Activated CD8-positive, alpha-beta T cell treated with anti-CD3 and anti-CD28 coated beads for 36 hours (primary cell): ENCODE results near the gene MAP6. TPM values are rescaled to one million over a fixed set of nuclear protein-coding genes. Genes with fewer than 3 reads are reported as not detected.
A peak's percentile ranks its signal among the peaks of the same experiment; 100 is the strongest.

Source experiments
- ATAC-seq: fragments of 200-7000 bp; cut with Tn5 transposase; one replicate; pipeline ENCODE4 v1.10.0; 2021; ENCODE audit warnings: mild to moderate bottlenecking, moderate library complexity
- CTCF ChIA-PET: fragments of 350-600 bp; sonication (Branson Sonifier 250); formaldehyde crosslinking; loops from one replicate; lab custom pipeline; 2021; ENCODE audit warnings: antibody characterized with exemption; lab: Charles Lee
- POLR2A ChIA-PET: fragments of 350-600 bp; sonication (Branson Sonifier 250); formaldehyde crosslinking; loops from one replicate; lab custom pipeline; 2021; ENCODE audit warnings: antibody characterized with exemption; lab: Charles Lee
- DNase-seq: peaks from one replicate; pipeline ENCODE4 v3.0.0-alpha.2; 2020
- H3K27ac Mint-ChIP-seq: one replicate; pipeline ENCODE4 v1.8.0; 2021; ENCODE audit warnings: mild to moderate bottlenecking, mixed read lengths
- H3K27me3 Mint-ChIP-seq: one replicate; pipeline ENCODE4 v1.8.0; 2021; ENCODE audit warnings: mixed read lengths
- H3K36me3 Mint-ChIP-seq: one replicate; pipeline ENCODE4 v1.8.0; 2021; ENCODE audit warnings: low read depth, mixed read lengths
- H3K4me1 Mint-ChIP-seq: one replicate; pipeline ENCODE4 v1.8.0; 2021; ENCODE audit warnings: low read depth, mixed read lengths
- H3K4me3 Mint-ChIP-seq: one replicate; pipeline ENCODE4 v1.8.0; 2021; ENCODE audit warnings: mild to moderate bottlenecking, moderate library complexity, mixed read lengths
- H3K9me3 Mint-ChIP-seq: one replicate; pipeline ENCODE4 v1.8.0; 2021; ENCODE audit warnings: mixed read lengths
- CTCF ChIP-seq: fragments of 200-600 bp; IDR thresholded peaks from one replicate; pipeline ENCODE4 v1.8.0; 2022; ENCODE audit warnings: antibody characterized with exemption, mild to moderate bottlenecking
- intact Hi-C: fragments of 100-400 bp; cut with micrococcal nuclease; formaldehyde crosslinking; loops from one replicate; pipeline ENCODE4 v1.10.0; 2022
- total RNA-seq, 2 experiments: library from RNA; stranded (reverse); gene quantifications; one replicate each; pipeline ENCODE4 v1.2.3, GENCODE V29; 2021

The MAP6 gene
- total RNA-seq, 2 experiments from 2014 or later: not detected

GRCh38 chr11:75644370-75644769, 24.5 kb downstream of the MAP6 start:
- CTCF ChIA-PET: interaction anchor here (0.8 kb wide), 1 partner anchor 62 kb away, joined by 3 read pairs; no protein-coding TSS in a partner anchor
- no peak for TF ChIP-seq CTCF
- ATAC-seq (no peak), DNase-seq (no peak)
- Mint-ChIP-seq H3K9me3 (no peaks in the 10 kb centered on the region), H3K4me1 (no peaks in the 10 kb centered on the region), H3K27ac (no peak overlapping the region), H3K4me3 (no peak overlapping the region), H3K36me3 (no peaks in the 10 kb centered on the region), H3K27me3 (peaks cover 5% of the 10 kb centered on the region)
- intact Hi-C loops: no loop called here
- POLR2A ChIA-PET: no interaction called here

- CTCF ChIA-PET: no interaction called here
- peaks cover 7% of the 10 kb centered on the region for H3K27me3 Mint-ChIP-seq
- TF ChIP-seq CTCF: no peak
- ATAC-seq (no peak), DNase-seq (no peak)
- no peak overlapping the region for H3K27ac Mint-ChIP-seq
- H3K9me3 Mint-ChIP-seq: no peaks in the 10 kb centered on the region
- H3K4me1 Mint-ChIP-seq: no peaks in the 10 kb centered on the region
- POLR2A ChIA-PET: interaction anchor here (1.1 kb wide), 1 partner anchor 8 kb away, joined by 5 read pairs; no protein-coding TSS in a partner anchor
- intact Hi-C loops: no loop called here
- no peak overlapping the region for H3K4me3 Mint-ChIP-seq
- no peaks in the 10 kb centered on the region for H3K36me3 Mint-ChIP-seq
Measured at GRCh38 chr11:75642402-75643113, 26.3 kb downstream of the MAP6 start.

- H3K4me1 Mint-ChIP-seq: no peaks in the 10 kb centered on the region
- H3K9me3 Mint-ChIP-seq: no peaks in the 10 kb centered on the region
Measured at GRCh38 chr11:75639762-75640181, 29.1 kb downstream of the MAP6 start.

GRCh38 chr11:75637998-75638397, 30.8 kb downstream of the MAP6 start:
- no peak for ATAC-seq
- H3K4me3 Mint-ChIP-seq: no peak overlapping the region
- no peak for TF ChIP-seq CTCF
- POLR2A ChIA-PET: no interaction called here
- H3K4me1 Mint-ChIP-seq: no peaks in the 10 kb centered on the region
- H3K27ac Mint-ChIP-seq: no peak overlapping the region
- no peak for DNase-seq
- H3K27me3 Mint-ChIP-seq: peaks cover 18% of the 10 kb centered on the region
- no peaks in the 10 kb centered on the region for H3K9me3 Mint-ChIP-seq
- CTCF ChIA-PET: interaction anchor here (1.1 to 1.4 kb wide), 4 partner anchors 10 to 68 kb away, joined by 3 to 6 read pairs (median 4); no protein-coding TSS in a partner anchor
- intact Hi-C loops: no loop called here
- H3K36me3 Mint-ChIP-seq: no peaks in the 10 kb centered on the region

More at GRCh38 chr11:75639762-75640181, 29.1 kb downstream of the MAP6 start:
- no peak for TF ChIP-seq CTCF
- ATAC-seq (no peak), DNase-seq (peak; percentile 5)
- ChIA-PET CTCF (interaction anchor here (1.4 kb wide), 1 partner anchor 66 kb away, joined by 4 read pairs; no protein-coding TSS in a partner anchor), POLR2A (interaction anchor here (1.2 kb wide), 1 partner anchor 44 kb away, joined by 3 read pairs; no protein-coding TSS in a partner anchor)
- Mint-ChIP-seq H3K36me3 (no peaks in the 10 kb centered on the region), H3K27me3 (peaks cover 15% of the 10 kb centered on the region), H3K4me3 (no peak overlapping the region), H3K27ac (no peak overlapping the region)
- intact Hi-C loops: no loop called here
